Caco-2 (cell line): Measurements from ENCODE around the gene GPC6. TPM values are rescaled to one million over a fixed set of nuclear protein-coding genes. Genes with fewer than 3 reads are reported as not detected.

Experiments used
- BruUV-seq: library from RNA; stranded (reverse); fragments of 400-500 nt; replicated peaks from 2 replicates; lab custom pipeline; 2021; lab: Mats Ljungman, UMichigan
- CTCF ChIA-PET: fragments of 300-600 bp; sonication (Branson Sonifier 250); formaldehyde crosslinking; loops from one replicate; lab custom pipeline; 2022; ENCODE audit warnings: antibody characterized with exemption; lab: Charles Lee
- POLR2A ChIA-PET: fragments of 300-600 bp; sonication (Branson Sonifier 250); formaldehyde crosslinking; loops from one replicate; lab custom pipeline; 2022; ENCODE audit warnings: antibody characterized with exemption; lab: Charles Lee
- DNase-seq, 2 experiments: peaks; one replicate each; pipeline versions ENCODE4 v3.0.0 to v3.0.0-alpha.2; 2020 to 2022
- H3K27me3 ChIP-seq: replicated peaks from 2 replicates; pipeline ENCODE4 v1.6.0; 2011; ENCODE audit warnings: low read length; ENCODE audit not compliant: control insufficient read depth, insufficient read depth
- H3K36me3 ChIP-seq: 2 replicates; pipeline ENCODE4 v1.5.1; 2011; ENCODE audit warnings: low read length; ENCODE audit not compliant: control insufficient read depth, insufficient read depth
- H3K4me1 ChIP-seq: fragments of 250-450 bp; sonication (Bioruptor Pico); 2 replicates; pipeline ENCODE4 v1.5.1; 2020; ENCODE audit warnings: mild to moderate bottlenecking
- H3K4me3 ChIP-seq: 2 replicates; pipeline ENCODE4 v1.5.1; 2011; ENCODE audit warnings: low read depth, mild to moderate bottlenecking, control low read depth, low read length
- H3K9me3 ChIP-seq: fragments of 250-450 bp; sonication (Bioruptor Pico); 2 replicates; pipeline ENCODE4 v1.5.1; 2020; ENCODE audit warnings: mild to moderate bottlenecking, moderate library complexity
- H3K27ac Mint-ChIP-seq: one replicate; pipeline ENCODE4 v1.8.0; 2022; ENCODE audit warnings: mixed read lengths; ENCODE audit not compliant: unreplicated experiment
- H3K27me3 Mint-ChIP-seq: one replicate; pipeline ENCODE4 v1.8.0; 2022; ENCODE audit warnings: mixed read lengths; ENCODE audit not compliant: insufficient read depth, unreplicated experiment
- H3K36me3 Mint-ChIP-seq: one replicate; pipeline ENCODE4 v1.8.0; 2022; ENCODE audit warnings: mild to moderate bottlenecking, mixed read lengths; ENCODE audit not compliant: insufficient read depth, unreplicated experiment
- H3K4me1 Mint-ChIP-seq: one replicate; pipeline ENCODE4 v1.8.0; 2022; ENCODE audit warnings: low read depth, mixed read lengths; ENCODE audit not compliant: unreplicated experiment
- H3K4me3 Mint-ChIP-seq: one replicate; pipeline ENCODE4 v1.8.0; 2022; ENCODE audit warnings: mild to moderate bottlenecking, moderate library complexity, mixed read lengths; ENCODE audit not compliant: unreplicated experiment
- H3K9me3 Mint-ChIP-seq: one replicate; pipeline ENCODE4 v1.8.0; 2022; ENCODE audit warnings: mixed read lengths; ENCODE audit not compliant: unreplicated experiment
- CTCF ChIP-seq, 2 experiments: fragments of 200-600 bp in 1 of 2; IDR thresholded peaks; 1 replicate in 1 of 2; 2 replicates in 1 of 2; pipeline versions ENCODE4 v1.5.1 to v1.8.0; 2011 to 2022; ENCODE audit warnings: antibody characterized with exemption in 1 of 2, control low read depth in 1 of 2, inconsistent platforms in 1 of 2, low read depth in 1 of 2, low read length in 1 of 2, mild to moderate bottlenecking in 1 of 2, moderate library complexity in 1 of 2; ENCODE audit not compliant: insufficient read depth in 1 of 2, severe bottlenecking in 1 of 2, unreplicated experiment in 1 of 2
- intact Hi-C: fragments of 100-400 bp; cut with micrococcal nuclease; formaldehyde crosslinking; loops from one replicate; pipeline ENCODE4 v1.10.0; 2022; ENCODE audit not compliant: unreplicated experiment
- total RNA-seq: library from RNA; stranded (reverse); gene quantifications from 2 replicates; pipeline ENCODE4 v1.2.3, GENCODE V29; 2022

The GPC6 gene
- total RNA-seq, 1 experiment from 2014 or later, result 0.16 TPM

- ChIA-PET CTCF (no interaction called here), POLR2A (no interaction called here)
- BruUV-seq, result no TSS peak
- intact Hi-C loops, result no loop called here
- H3K9me3 ChIP-seq, result no peaks in the 10 kb centered on the region
- no peak overlapping the region for H3K4me3 ChIP-seq
- Mint-ChIP-seq H3K27ac (no peak overlapping the region), H3K9me3 (no peaks in the 10 kb centered on the region), H3K4me1 (no peaks in the 10 kb centered on the region), H3K36me3 (no peaks in the 10 kb centered on the region), H3K4me3 (no peak overlapping the region), H3K27me3 (peaks cover 4% of the 10 kb centered on the region)
- no peaks in the 10 kb centered on the region for H3K27me3 ChIP-seq
- no peak for TF ChIP-seq CTCF (IDR thresholded peaks at IDR 0.05; ENCODE audit: insufficient read depth in 1 of 2, low read depth in 1 of 2, low read length in 1 of 2, severe bottlenecking in 1 of 2, unreplicated experiment in 1 of 2)
- H3K4me1 ChIP-seq, result no peaks in the 10 kb centered on the region
- no peaks in the 10 kb centered on the region for H3K36me3 ChIP-seq
- no peak for DNase-seq
Measured at GRCh38 chr13:93558637-93559036, 332.0 kb downstream of the GPC6 start.

- TF ChIP-seq CTCF (IDR thresholded peaks at IDR 0.05; ENCODE audit: insufficient read depth in 1 of 2, low read depth in 1 of 2, low read length in 1 of 2, severe bottlenecking in 1 of 2, unreplicated experiment in 1 of 2), result no peak
- intact Hi-C loops, result no loop called here
- no TSS peak for BruUV-seq
- ChIA-PET CTCF (no interaction called here), POLR2A (no interaction called here)
- no peak overlapping the region for H3K4me3 Mint-ChIP-seq
- no peaks in the 10 kb centered on the region for H3K4me1 ChIP-seq
- H3K4me3 ChIP-seq, result no peak overlapping the region
- no peaks in the 10 kb centered on the region for H3K27me3 ChIP-seq
- H3K4me1 Mint-ChIP-seq, result no peaks in the 10 kb centered on the region
- no peak for DNase-seq
- no peaks in the 10 kb centered on the region for H3K36me3 Mint-ChIP-seq
- H3K9me3 Mint-ChIP-seq, result no peaks in the 10 kb centered on the region
- H3K9me3 ChIP-seq, result no peaks in the 10 kb centered on the region
- peaks cover 4% of the 10 kb centered on the region for H3K27me3 Mint-ChIP-seq
- no peak overlapping the region for H3K27ac Mint-ChIP-seq
- no peaks in the 10 kb centered on the region for H3K36me3 ChIP-seq
Measured at GRCh38 chr13:93559718-93560117, 333.1 kb downstream of the GPC6 start.

GRCh38 chr13:93561576-93562225, 335.1 kb downstream of the GPC6 start:
- Histone ChIP-seq H3K36me3 (no peaks in the 10 kb centered on the region), H3K27me3 (no peaks in the 10 kb centered on the region), H3K9me3 (no peaks in the 10 kb centered on the region), H3K4me3 (no peak overlapping the region), H3K4me1 (no peaks in the 10 kb centered on the region)
- DNase-seq, result no peak
- Mint-ChIP-seq H3K9me3 (no peaks in the 10 kb centered on the region), H3K27ac (no peak overlapping the region), H3K36me3 (no peaks in the 10 kb centered on the region), H3K4me1 (no peaks in the 10 kb centered on the region), H3K4me3 (no peak overlapping the region), H3K27me3 (peaks cover 4% of the 10 kb centered on the region)
- no TSS peak for BruUV-seq
- POLR2A ChIA-PET, result no interaction called here
- intact Hi-C loops, result no loop called here
- CTCF ChIA-PET, result no interaction called here
- TF ChIP-seq CTCF (IDR thresholded peaks at IDR 0.05; ENCODE audit: insufficient read depth in 1 of 2, low read depth in 1 of 2, low read length in 1 of 2, severe bottlenecking in 1 of 2, unreplicated experiment in 1 of 2), result no peak
